Measurements from ENCODE around the gene PDRG1.
A peak's percentile ranks its signal among the peaks of the same experiment; 100 is the strongest.

PDRG1 gene

GRCh38 chr20:31953556-31954148 lies 1.8 kb upstream of the PDRG1 start:
- no peak for DNase-seq
- Histone ChIP-seq H3K36me3 (ENCODE audit: control insufficient read depth in 4 of 4, insufficient read depth in 4 of 4, low read length in 3 of 4) (peaks cover 0 to 17% (median 9%) of the 10 kb centered on the region in 4 experiments), H3K27ac (ENCODE audit: insufficient read depth in 1 of 2, low read depth in 1 of 2, low read length in 2 of 2, poor library complexity in 1 of 2, severe bottlenecking in 2 of 2) (no peak overlapping the region), H3K4me1 (ENCODE audit: control extremely low read depth in 1 of 4, control insufficient read depth in 4 of 4, insufficient read depth in 4 of 4, low read length in 3 of 4) (peaks cover 0 to 18% (median 12%) of the 10 kb centered on the region in 4 experiments), H3K9me3 (ENCODE audit: control extremely low read depth in 1 of 5, control insufficient read depth in 4 of 5, insufficient read depth in 2 of 5, low read depth in 1 of 5, low read length in 4 of 5) (peaks cover 0 to under 1% (median 0%) of the 10 kb centered on the region in 5 experiments), H3K4me3 (ENCODE audit: control insufficient read depth in 1 of 7, extremely low read depth in 1 of 7, insufficient read depth in 4 of 7, low read depth in 2 of 7, low read length in 6 of 7) (no peak overlapping the region), H3K27me3 (replicated peaks in 2 of 5; ENCODE audit: control insufficient read depth in 4 of 5, insufficient read depth in 5 of 5, low read length in 4 of 5) (peaks cover 0 to 20% (median 0%) of the 10 kb centered on the region in 5 experiments)
- 100% methylated on average over 2 of the region's 6 CpGs for WGBS (ENCODE audit: insufficient coverage)
- ChIA-PET CTCF (interaction anchor here (1.1 to 6.7 kb wide), 9 partner anchors 10 to 131 kb away, joined by 3 to 98 read pairs (median 9); no protein-coding TSS in a partner anchor), POLR2A (no interaction called here)

- Histone ChIP-seq H3K27me3 (replicated peaks in 2 of 5; ENCODE audit: control insufficient read depth in 4 of 5, insufficient read depth in 5 of 5, low read length in 4 of 5) (peaks cover 0 to 11% (median 0%) of the 10 kb centered on the region in 5 experiments), H3K4me1 (ENCODE audit: control extremely low read depth in 1 of 4, control insufficient read depth in 4 of 4, insufficient read depth in 4 of 4, low read length in 3 of 4) (peaks cover 0 to 17% (median 11%) of the 10 kb centered on the region in 4 experiments), H3K4me3 (ENCODE audit: control insufficient read depth in 1 of 7, extremely low read depth in 1 of 7, insufficient read depth in 4 of 7, low read depth in 2 of 7, low read length in 6 of 7) (peak overlapping the region; percentile 72 to 98 (median 91)), H3K36me3 (ENCODE audit: control insufficient read depth in 4 of 4, insufficient read depth in 4 of 4, low read length in 3 of 4) (peaks cover 7 to 41% (median 31%) of the 10 kb centered on the region in 4 experiments), H3K9me3 (ENCODE audit: control extremely low read depth in 1 of 5, control insufficient read depth in 4 of 5, insufficient read depth in 2 of 5, low read depth in 1 of 5, low read length in 4 of 5) (peaks cover 0 to 8% (median 6%) of the 10 kb centered on the region in 5 experiments), H3K27ac (ENCODE audit: insufficient read depth in 1 of 2, low read depth in 1 of 2, low read length in 2 of 2, poor library complexity in 1 of 2, severe bottlenecking in 2 of 2) (peak overlapping the region; percentile 90 to 93)
- ChIA-PET POLR2A (interaction anchor here (0.6 to 1.6 kb wide), 3 partner anchors 16 to 68 kb away, joined by 3 read pairs; no protein-coding TSS in a partner anchor), CTCF (interaction anchor here (1.1 to 6.7 kb wide), 16 partner anchors 8 to 138 kb away, joined by 3 to 98 read pairs (median 6); no protein-coding TSS in a partner anchor)
- WGBS (ENCODE audit: insufficient coverage): 11% methylated on average over 6 of the region's 6 CpGs
- DNase-seq: no peak
Measured at GRCh38 chr20:31951203-31951529, 680 bp downstream of the PDRG1 start.

GRCh38 chr20:31949877-31950646 lies 1.8 kb downstream of the PDRG1 start:
- H3K27ac ChIP-seq (ENCODE audit: insufficient read depth in 1 of 2, low read depth in 1 of 2, low read length in 2 of 2, poor library complexity in 1 of 2, severe bottlenecking in 2 of 2): peak overlapping the region in 1 of 2 experiments; percentile 93
- peaks cover 0 to 3% (median 0%) of the 10 kb centered on the region in 5 experiments for H3K27me3 ChIP-seq (replicated peaks in 2 of 5; ENCODE audit: control insufficient read depth in 4 of 5, insufficient read depth in 5 of 5, low read length in 4 of 5)
- peak in 2 of 3 donors; percentile 17 to 60 for DNase-seq
- 73% methylated on average over 8 of the region's 9 CpGs for WGBS (ENCODE audit: insufficient coverage)
- H3K4me3 ChIP-seq (ENCODE audit: control insufficient read depth in 1 of 7, extremely low read depth in 1 of 7, insufficient read depth in 4 of 7, low read depth in 2 of 7, low read length in 6 of 7): peak overlapping the region in 2 of 7 experiments; percentile 91 to 96
- POLR2A ChIA-PET: no interaction called here
- H3K4me1 ChIP-seq (ENCODE audit: control extremely low read depth in 1 of 4, control insufficient read depth in 4 of 4, insufficient read depth in 4 of 4, low read length in 3 of 4): peaks cover 0 to 17% (median 11%) of the 10 kb centered on the region in 4 experiments
- CTCF ChIA-PET: interaction anchor here (0.8 to 6.7 kb wide), 13 partner anchors 9 to 128 kb away, joined by 3 to 98 read pairs (median 6); no protein-coding TSS in a partner anchor
- peaks cover 0 to 8% (median 6%) of the 10 kb centered on the region in 5 experiments for H3K9me3 ChIP-seq (ENCODE audit: control extremely low read depth in 1 of 5, control insufficient read depth in 4 of 5, insufficient read depth in 2 of 5, low read depth in 1 of 5, low read length in 4 of 5)
- H3K36me3 ChIP-seq (ENCODE audit: control insufficient read depth in 4 of 4, insufficient read depth in 4 of 4, low read length in 3 of 4): peaks cover 12 to 52% (median 41%) of the 10 kb centered on the region in 4 experiments

GRCh38 chr20:31948008-31948407 lies 3.8 kb downstream of the PDRG1 start:
- Histone ChIP-seq H3K36me3 (ENCODE audit: control insufficient read depth in 4 of 4, insufficient read depth in 4 of 4, low read length in 3 of 4) (peaks cover 12 to 67% (median 54%) of the 10 kb centered on the region in 4 experiments), H3K27me3 (replicated peaks in 2 of 5; ENCODE audit: control insufficient read depth in 4 of 5, insufficient read depth in 5 of 5, low read length in 4 of 5) (no peaks in the 10 kb centered on the region), H3K9me3 (ENCODE audit: control extremely low read depth in 1 of 5, control insufficient read depth in 4 of 5, insufficient read depth in 2 of 5, low read depth in 1 of 5, low read length in 4 of 5) (peaks cover 0 to 8% (median 6%) of the 10 kb centered on the region in 5 experiments), H3K27ac (ENCODE audit: insufficient read depth in 1 of 2, low read depth in 1 of 2, low read length in 2 of 2, poor library complexity in 1 of 2, severe bottlenecking in 2 of 2) (no peak overlapping the region), H3K4me3 (ENCODE audit: control insufficient read depth in 1 of 7, extremely low read depth in 1 of 7, insufficient read depth in 4 of 7, low read depth in 2 of 7, low read length in 6 of 7) (no peak overlapping the region), H3K4me1 (ENCODE audit: control extremely low read depth in 1 of 4, control insufficient read depth in 4 of 4, insufficient read depth in 4 of 4, low read length in 3 of 4) (peaks cover 0 to 17% (median 11%) of the 10 kb centered on the region in 4 experiments)
- peak in 2 of 3 donors; percentile 62 to 73 for DNase-seq
- 94% methylated on average over 2 of the region's 2 CpGs for WGBS (ENCODE audit: insufficient coverage)
- POLR2A ChIA-PET: no interaction called here
- CTCF ChIA-PET: interaction anchor here (1.0 to 1.8 kb wide), 4 partner anchors 10 to 101 kb away, joined by 3 to 4 read pairs (median 3); no protein-coding TSS in a partner anchor

GRCh38 chr20:31945785-31946184 lies 6.1 kb downstream of the PDRG1 start:
- Histone ChIP-seq H3K27me3 (replicated peaks in 2 of 5; ENCODE audit: control insufficient read depth in 4 of 5, insufficient read depth in 5 of 5, low read length in 4 of 5) (no peaks in the 10 kb centered on the region), H3K27ac (ENCODE audit: insufficient read depth in 1 of 2, low read depth in 1 of 2, low read length in 2 of 2, poor library complexity in 1 of 2, severe bottlenecking in 2 of 2) (no peak overlapping the region), H3K4me3 (ENCODE audit: control insufficient read depth in 1 of 7, extremely low read depth in 1 of 7, insufficient read depth in 4 of 7, low read depth in 2 of 7, low read length in 6 of 7) (no peak overlapping the region), H3K9me3 (ENCODE audit: control extremely low read depth in 1 of 5, control insufficient read depth in 4 of 5, insufficient read depth in 2 of 5, low read depth in 1 of 5, low read length in 4 of 5) (peaks cover 0 to 8% (median 6%) of the 10 kb centered on the region in 5 experiments), H3K36me3 (ENCODE audit: control insufficient read depth in 4 of 4, insufficient read depth in 4 of 4, low read length in 3 of 4) (peaks cover 12 to 68% (median 54%) of the 10 kb centered on the region in 4 experiments), H3K4me1 (ENCODE audit: control extremely low read depth in 1 of 4, control insufficient read depth in 4 of 4, insufficient read depth in 4 of 4, low read length in 3 of 4) (peaks cover 0 to 9% (median 5%) of the 10 kb centered on the region in 4 experiments)
- ChIA-PET CTCF (interaction anchor here (1.4 to 1.8 kb wide), 2 partner anchors 10 to 81 kb away, joined by 3 read pairs; no protein-coding TSS in a partner anchor), POLR2A (no interaction called here)
- no peak for DNase-seq
- WGBS (ENCODE audit: insufficient coverage): 100% methylated on average over 3 of the region's 6 CpGs

- ChIA-PET CTCF (interaction anchor here (1.2 to 1.8 kb wide), 3 partner anchors 10 to 81 kb away, joined by 3 to 5 read pairs (median 3); no protein-coding TSS in a partner anchor), POLR2A (no interaction called here)
- H3K27ac ChIP-seq (ENCODE audit: insufficient read depth in 1 of 2, low read depth in 1 of 2, low read length in 2 of 2, poor library complexity in 1 of 2, severe bottlenecking in 2 of 2): no peak overlapping the region
- no peak for DNase-seq
- H3K9me3 ChIP-seq (ENCODE audit: control extremely low read depth in 1 of 5, control insufficient read depth in 4 of 5, insufficient read depth in 2 of 5, low read depth in 1 of 5, low read length in 4 of 5): peaks cover 0 to 8% (median 6%) of the 10 kb centered on the region in 5 experiments
- no peak overlapping the region for H3K4me3 ChIP-seq (ENCODE audit: control insufficient read depth in 1 of 7, extremely low read depth in 1 of 7, insufficient read depth in 4 of 7, low read depth in 2 of 7, low read length in 6 of 7)
- 97% methylated on average over 3 of the region's 4 CpGs for WGBS (ENCODE audit: insufficient coverage)
- H3K4me1 ChIP-seq (ENCODE audit: control extremely low read depth in 1 of 4, control insufficient read depth in 4 of 4, insufficient read depth in 4 of 4, low read length in 3 of 4): peaks cover 0 to 4% (median under 1%) of the 10 kb centered on the region in 4 experiments
- peaks cover 12 to 66% (median 53%) of the 10 kb centered on the region in 4 experiments for H3K36me3 ChIP-seq (ENCODE audit: control insufficient read depth in 4 of 4, insufficient read depth in 4 of 4, low read length in 3 of 4)
- H3K27me3 ChIP-seq (replicated peaks in 2 of 5; ENCODE audit: control insufficient read depth in 4 of 5, insufficient read depth in 5 of 5, low read length in 4 of 5): no peaks in the 10 kb centered on the region
Measured at GRCh38 chr20:31945319-31945718, 6.5 kb downstream of the PDRG1 start.
